ENCODE data around the gene KCNAB2. TPM values are rescaled to one million over a fixed set of nuclear protein-coding genes. Genes with fewer than 3 reads are reported as not detected.

Gene KCNAB2
- 21.5 TPM for total RNA-seq

GRCh38 chr1:6045561-6045960 lies at the start of gene KCNAB2:
Gene KCNAB2 (plus strand): TSS chr1:6045888. CDS start chr1:6051537, 5,649 bp downstream.

Other genes starting within 250 kb of the KCNAB2 start
- 14.5 TPM for gene NPHP4, start 53.5 kb upstream of the KCNAB2 start, total RNA-seq
- 64.1 TPM for gene CHD5, start 134.4 kb downstream of the KCNAB2 start, total RNA-seq
- 236 TPM for gene RPL22, start 153.7 kb downstream of the KCNAB2 start, total RNA-seq
- gene RNF207, start 160.2 kb downstream of the KCNAB2 start, total RNA-seq: 6.7 TPM
- 34.4 TPM for gene ICMT, start 190.1 kb downstream of the KCNAB2 start, total RNA-seq
- gene HES3, start 198.3 kb downstream of the KCNAB2 start, total RNA-seq: not detected
- gene GPR153, start 215.2 kb downstream of the KCNAB2 start, total RNA-seq: 33.2 TPM